Astrocyte (in vitro differentiated cells and primary cell): ENCODE results near the gene GLP1R. TPM values are rescaled to one million over a fixed set of nuclear protein-coding genes. Genes with fewer than 3 reads are reported as not detected.

ENCODE experiments used
- DNase-seq: peaks from one replicate; pipeline ENCODE4 v3.0.0-alpha.2; 2010; ENCODE audit warnings: low read depth
- FAIRE-seq: peaks from 2 replicates; lab custom pipeline; 2011; peaks lifted over from hg19 to GRCh38; lab: Jason Lieb, UNC
- H2AFZ ChIP-seq: 2 replicates; pipeline ENCODE4 v1.6.0; 2012; ENCODE audit warnings: low read depth, low read length, inconsistent platforms
- H3K27ac ChIP-seq: 2 replicates; pipeline ENCODE4 v1.5.1; 2011; ENCODE audit warnings: low read depth, low read length, inconsistent platforms
- H3K27me3 ChIP-seq: 2 replicates; pipeline ENCODE4 v1.6.0; 2011; ENCODE audit warnings: low read length, inconsistent platforms; ENCODE audit not compliant: insufficient read depth
- H3K36me3 ChIP-seq: 2 replicates; pipeline ENCODE4 v1.5.1; 2011; ENCODE audit warnings: low read length, inconsistent platforms; ENCODE audit not compliant: insufficient read depth
- H3K4me1 ChIP-seq: 2 replicates; pipeline ENCODE4 v1.5.1; 2011; ENCODE audit warnings: low read length, inconsistent platforms; ENCODE audit not compliant: insufficient read depth
- H3K4me2 ChIP-seq: 2 replicates; pipeline ENCODE4 v1.6.0; 2012; ENCODE audit warnings: low read length, inconsistent platforms
- H3K4me3 ChIP-seq: 2 replicates; pipeline ENCODE4 v1.5.1; 2011; ENCODE audit warnings: low read depth, mild to moderate bottlenecking, low read length, inconsistent platforms; ENCODE audit not compliant: insufficient read depth
- H3K79me2 ChIP-seq: 2 replicates; pipeline ENCODE4 v1.6.0; 2012; ENCODE audit warnings: mild to moderate bottlenecking, low read length, inconsistent platforms; ENCODE audit not compliant: insufficient read depth
- H3K9ac ChIP-seq: 2 replicates; pipeline ENCODE4 v1.6.0; 2012; ENCODE audit warnings: mild to moderate bottlenecking, low read length, inconsistent platforms
- H3K9me3 ChIP-seq: 2 replicates; pipeline ENCODE4 v1.5.1; 2012; ENCODE audit warnings: low read depth, mild to moderate bottlenecking, low read length, inconsistent platforms; ENCODE audit not compliant: insufficient read depth
- H4K20me1 ChIP-seq: 2 replicates; pipeline ENCODE4 v1.6.0; 2012; ENCODE audit warnings: low read length, inconsistent platforms; ENCODE audit not compliant: insufficient read depth
- H3K27ac Mint-ChIP-seq: one replicate; pipeline ENCODE4 v1.8.0; 2021; ENCODE audit warnings: mild to moderate bottlenecking, mixed read lengths; ENCODE audit not compliant: unreplicated experiment
- H3K27me3 Mint-ChIP-seq: one replicate; pipeline ENCODE4 v1.8.0; 2021; ENCODE audit warnings: low read depth, mixed read lengths; ENCODE audit not compliant: unreplicated experiment
- H3K36me3 Mint-ChIP-seq: one replicate; pipeline ENCODE4 v1.8.0; 2021; ENCODE audit warnings: low read depth, mixed read lengths; ENCODE audit not compliant: unreplicated experiment
- H3K4me1 Mint-ChIP-seq: one replicate; pipeline ENCODE4 v1.8.0; 2021; ENCODE audit warnings: low read depth, mixed read lengths; ENCODE audit not compliant: unreplicated experiment
- H3K4me3 Mint-ChIP-seq: one replicate; pipeline ENCODE4 v1.8.0; 2021; ENCODE audit warnings: mild to moderate bottlenecking, moderate library complexity, mixed read lengths; ENCODE audit not compliant: unreplicated experiment
- H3K9me3 Mint-ChIP-seq: one replicate; pipeline ENCODE4 v1.8.0; 2021; ENCODE audit warnings: mild to moderate bottlenecking, mixed read lengths; ENCODE audit not compliant: unreplicated experiment
- CTCF ChIP-seq: IDR thresholded peaks from 2 replicates; pipeline ENCODE4 v1.5.1; 2011; ENCODE audit warnings: low read depth, mild to moderate bottlenecking, inconsistent platforms, low read length, moderate library complexity; ENCODE audit not compliant: insufficient read depth
- EZH2 ChIP-seq: IDR thresholded peaks from 2 replicates; pipeline ENCODE4 v1.6.1; 2012; ENCODE audit warnings: mild to moderate bottlenecking, low read length, inconsistent platforms; ENCODE audit not compliant: insufficient read depth
- total RNA-seq: library from RNA; stranded (reverse); gene quantifications from 2 replicates; pipeline ENCODE4 v1.2.1, GENCODE V29; 2021

The GLP1R gene
- total RNA-seq, 1 donor from 2014 or later = not detected

GRCh38 chr6:39102071-39102820 is 53.7 kb downstream of the GLP1R start:
- Histone ChIP-seq H3K79me2 (no peaks in the 10 kb centered on the region), H3K4me3 (no peak overlapping the region), H2AFZ (no peak overlapping the region), H3K9ac (no peak overlapping the region), H3K27ac (no peak overlapping the region), H4K20me1 (no peaks in the 10 kb centered on the region), H3K4me2 (no peak overlapping the region), H3K36me3 (no peaks in the 10 kb centered on the region), H3K9me3 (no peaks in the 10 kb centered on the region), H3K4me1 (no peaks in the 10 kb centered on the region), H3K27me3 (no peaks in the 10 kb centered on the region)
- H3K4me3 Mint-ChIP-seq = no peak overlapping the region
- H3K9me3 Mint-ChIP-seq = no peaks in the 10 kb centered on the region
- TF ChIP-seq EZH2 (no peak), CTCF (peak; percentile 27)
- H3K4me1 Mint-ChIP-seq = no peaks in the 10 kb centered on the region
- H3K27ac Mint-ChIP-seq = no peak overlapping the region
- H3K27me3 Mint-ChIP-seq = no peaks in the 10 kb centered on the region
- peak; percentile 66 for DNase-seq
- no peak for FAIRE-seq
- peaks cover 8% of the 10 kb centered on the region for H3K36me3 Mint-ChIP-seq

- H3K27ac Mint-ChIP-seq = no peak overlapping the region
Measured at GRCh38 chr6:39102821-39103136, 54.2 kb downstream of the GLP1R start.

GRCh38 chr6:39104528-39104927 is 55.9 kb downstream of the GLP1R start:
- DNase-seq (no peak), FAIRE-seq (no peak)
- Histone ChIP-seq H3K4me3 (no peak overlapping the region), H3K27ac (no peak overlapping the region), H3K4me2 (no peak overlapping the region), H2AFZ (no peak overlapping the region), H4K20me1 (no peaks in the 10 kb centered on the region), H3K4me1 (no peaks in the 10 kb centered on the region), H3K9ac (no peak overlapping the region), H3K79me2 (no peaks in the 10 kb centered on the region), H3K36me3 (peaks cover 3% of the 10 kb centered on the region), H3K9me3 (no peaks in the 10 kb centered on the region), H3K27me3 (no peaks in the 10 kb centered on the region)
- Mint-ChIP-seq H3K9me3 (no peaks in the 10 kb centered on the region), H3K27ac (no peak overlapping the region), H3K36me3 (peaks cover 17% of the 10 kb centered on the region), H3K4me1 (no peaks in the 10 kb centered on the region), H3K4me3 (no peak overlapping the region), H3K27me3 (no peaks in the 10 kb centered on the region)
- no peak for TF ChIP-seq CTCF
- TF ChIP-seq EZH2 = no peak

More at GRCh38 chr6:39102821-39103136, 54.2 kb downstream of the GLP1R start:
- Mint-ChIP-seq H3K4me3 (no peak overlapping the region), H3K27me3 (no peaks in the 10 kb centered on the region), H3K36me3 (peaks cover 8% of the 10 kb centered on the region), H3K4me1 (no peaks in the 10 kb centered on the region), H3K9me3 (no peaks in the 10 kb centered on the region)
- Histone ChIP-seq H3K79me2 (no peaks in the 10 kb centered on the region), H3K4me1 (no peaks in the 10 kb centered on the region), H3K36me3 (no peaks in the 10 kb centered on the region), H3K4me2 (no peak overlapping the region), H3K27ac (no peak overlapping the region), H3K9me3 (no peaks in the 10 kb centered on the region), H2AFZ (no peak overlapping the region), H4K20me1 (no peaks in the 10 kb centered on the region), H3K4me3 (no peak overlapping the region), H3K9ac (no peak overlapping the region), H3K27me3 (no peaks in the 10 kb centered on the region)
- DNase-seq (no peak), FAIRE-seq (no peak)
- no peak for TF ChIP-seq EZH2
